GM19025 (cell line): Measurements from ENCODE around the gene LHX3.

ENCODE experiments used
- ATAC-seq: cut with Tn5 transposase; IDR thresholded peaks from one replicate; pipeline ENCODE4 v1.9.1; 2021; ENCODE audit warnings: mild to moderate bottlenecking, low read depth, moderate library complexity; ENCODE audit not compliant: unreplicated experiment

LHX3 gene

GRCh38 chr9:136179761-136180160 lies 25.2 kb downstream of the LHX3 start:
- no peak for ATAC-seq

DNA sequence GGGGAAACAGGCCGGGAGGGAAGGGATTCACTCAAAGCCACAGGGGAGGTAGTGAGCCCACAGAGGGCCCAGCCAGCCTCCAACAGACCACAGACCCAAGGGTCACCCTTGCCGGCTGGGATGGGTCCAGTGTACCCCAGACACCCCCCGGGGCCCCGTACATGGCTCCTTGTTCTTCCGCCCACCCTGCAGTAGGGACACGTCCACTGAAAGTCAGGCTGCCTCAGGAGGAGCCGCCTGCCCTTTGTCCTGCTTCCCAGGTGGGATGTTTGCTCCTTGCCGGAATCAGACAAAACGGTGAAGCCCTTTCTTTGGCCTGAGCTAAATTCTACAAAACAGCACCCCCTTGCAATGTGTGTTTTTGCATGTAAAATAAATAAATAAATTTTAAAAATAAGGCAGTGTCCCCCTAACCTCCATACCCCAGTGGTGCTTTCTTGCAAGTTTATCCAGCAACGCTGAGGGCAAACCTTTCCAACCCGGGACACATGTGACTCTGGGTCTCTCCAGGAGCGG lies 25.8 kb downstream of the LHX3 start:
- no peak for ATAC-seq

DNA sequence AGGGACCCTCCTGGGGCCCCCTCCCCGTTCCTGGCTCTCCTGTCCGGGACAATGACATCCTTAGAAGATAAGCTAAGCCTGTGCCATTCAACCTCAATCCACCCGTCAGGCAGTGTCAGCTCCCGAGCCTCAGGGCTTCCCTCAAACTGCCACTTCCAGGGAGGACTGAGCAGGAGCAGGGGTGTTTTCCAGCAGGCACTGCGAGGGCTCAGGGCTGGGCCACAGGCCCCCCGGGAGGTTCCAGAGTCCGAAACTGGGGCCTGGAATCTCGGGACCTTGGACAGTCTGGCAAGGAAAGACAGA lies 26.2 kb downstream of the LHX3 start:
- ATAC-seq: no peak

DNA sequence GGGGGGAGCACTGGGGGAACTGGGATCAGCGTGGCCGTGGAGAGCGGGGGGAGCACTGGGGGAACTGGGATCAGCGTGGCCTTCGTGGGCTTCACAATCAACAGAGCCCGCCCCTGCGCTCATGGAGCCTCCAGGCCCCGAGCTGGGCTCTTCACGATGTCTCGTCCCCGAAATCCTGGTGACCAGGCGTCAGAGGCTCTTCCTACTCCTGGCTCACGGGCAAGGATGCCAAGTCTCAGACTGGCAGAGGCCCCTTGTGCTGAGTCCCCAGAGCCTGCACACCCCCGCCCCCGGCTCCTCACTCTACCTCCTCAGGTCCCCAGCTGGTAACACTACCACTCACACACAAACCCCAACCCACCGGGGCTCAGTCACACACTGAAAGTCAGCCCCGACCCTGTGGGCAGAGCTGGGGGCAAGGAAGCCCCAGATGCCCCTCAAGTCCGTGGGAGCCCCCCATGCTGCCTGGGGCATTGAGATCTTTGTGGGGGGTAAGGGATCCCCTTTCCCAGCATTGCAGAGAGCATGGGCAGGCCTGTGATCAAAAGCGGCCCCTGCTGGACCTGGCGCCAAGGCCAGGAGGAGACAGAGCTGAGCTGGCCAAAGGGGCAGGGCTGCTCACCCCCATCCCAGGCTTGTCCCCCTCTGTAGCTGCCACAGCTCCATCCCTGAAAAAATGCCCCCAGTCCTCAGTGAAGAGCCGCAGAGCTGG lies 26.7 kb downstream of the LHX3 start:
- ATAC-seq: no peak

DNA sequence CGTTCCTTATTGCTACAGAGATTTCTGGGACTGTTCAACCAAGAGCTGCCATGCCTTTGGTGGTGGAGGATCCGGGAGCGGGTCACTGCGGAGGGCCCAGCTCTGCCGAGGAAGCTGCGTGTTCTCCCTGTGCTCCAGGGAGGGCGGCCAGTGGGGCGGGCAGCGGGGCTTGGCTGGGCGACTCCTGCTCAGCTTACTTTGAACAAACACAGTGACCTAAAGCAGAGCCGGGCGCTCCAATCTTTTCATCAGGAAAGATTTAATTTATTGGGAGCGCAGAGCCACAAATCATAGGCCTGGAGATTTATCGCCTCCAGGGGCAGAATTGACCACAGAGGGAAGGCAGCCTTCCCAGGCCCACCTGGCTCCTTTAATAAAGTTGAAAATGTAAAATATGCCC lies 27.7 kb downstream of the LHX3 start:
- no peak for ATAC-seq

DNA sequence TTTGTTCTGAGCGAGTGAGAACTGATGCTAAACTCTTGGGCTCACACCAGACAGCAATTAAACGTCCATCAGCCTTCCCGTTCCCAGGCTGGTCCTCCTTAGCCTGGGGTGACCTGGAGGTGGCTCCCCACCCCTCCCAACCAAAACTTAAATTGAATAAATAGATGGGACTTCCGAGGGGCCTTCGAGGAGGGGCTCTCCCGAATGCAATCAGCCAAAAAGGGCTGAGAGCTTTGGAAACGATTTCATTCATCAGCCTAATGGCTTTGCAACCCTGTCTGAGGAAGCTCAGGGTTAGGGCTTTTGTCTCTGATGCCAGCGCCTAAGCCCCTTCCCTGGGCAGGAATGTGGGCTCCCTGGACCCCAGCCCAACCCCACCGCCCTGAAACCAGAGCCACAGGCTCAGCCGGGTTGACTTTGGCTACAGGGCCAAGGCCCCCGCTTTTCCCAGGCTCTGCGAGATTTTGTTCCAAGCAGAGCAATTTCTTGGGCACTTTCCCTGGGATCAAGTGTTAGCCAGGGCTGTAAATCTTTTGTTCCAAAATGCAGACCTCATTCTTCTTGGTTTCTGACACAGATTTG lies 29.2 kb downstream of the LHX3 start:
- no peak for ATAC-seq

DNA sequence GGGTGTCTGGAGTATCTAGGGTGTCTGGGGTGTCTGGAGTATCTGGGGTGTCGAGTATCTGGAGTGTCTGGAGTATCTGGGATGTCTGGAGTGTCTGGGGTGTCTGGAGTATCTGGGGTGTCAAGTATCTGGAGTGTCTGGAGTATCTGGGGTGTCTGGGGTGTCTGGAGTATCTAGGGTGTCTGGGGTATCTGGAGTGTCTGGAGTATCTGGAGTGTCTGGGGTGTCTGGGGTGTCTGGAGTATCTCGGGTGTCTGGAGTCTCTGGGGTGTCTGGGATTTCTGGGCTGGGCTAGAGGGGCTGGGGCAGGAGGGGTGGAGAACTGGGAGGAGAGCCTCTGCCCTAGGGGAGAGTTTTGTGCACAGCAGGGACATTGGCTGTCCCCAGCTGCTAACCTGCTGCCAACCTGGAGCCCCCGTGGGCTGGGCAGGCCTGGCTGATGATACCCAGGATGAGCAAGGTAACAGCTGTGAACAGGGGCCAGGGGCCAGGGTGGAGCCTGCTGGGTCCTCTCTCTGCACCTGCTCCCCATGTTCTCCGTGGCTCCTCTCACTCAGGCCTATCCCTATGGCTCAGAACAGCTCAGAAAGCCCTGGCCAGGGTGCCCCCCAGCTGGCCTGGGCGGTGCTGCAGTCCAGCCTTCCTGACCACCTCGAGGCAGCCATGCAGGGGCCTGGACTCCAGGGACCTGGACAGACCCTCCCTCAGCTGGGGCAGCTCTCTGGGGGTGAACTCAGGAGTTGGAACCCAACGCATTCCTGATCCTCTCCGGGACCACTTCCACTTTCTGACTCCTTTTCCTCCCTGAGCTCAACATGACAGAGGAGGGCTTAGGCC lies 29.9 kb downstream of the LHX3 start:
- ATAC-seq: no peak

GRCh38 chr9:136173648-136174290 lies 31.2 kb downstream of the LHX3 start:
- no peak for ATAC-seq

DNA sequence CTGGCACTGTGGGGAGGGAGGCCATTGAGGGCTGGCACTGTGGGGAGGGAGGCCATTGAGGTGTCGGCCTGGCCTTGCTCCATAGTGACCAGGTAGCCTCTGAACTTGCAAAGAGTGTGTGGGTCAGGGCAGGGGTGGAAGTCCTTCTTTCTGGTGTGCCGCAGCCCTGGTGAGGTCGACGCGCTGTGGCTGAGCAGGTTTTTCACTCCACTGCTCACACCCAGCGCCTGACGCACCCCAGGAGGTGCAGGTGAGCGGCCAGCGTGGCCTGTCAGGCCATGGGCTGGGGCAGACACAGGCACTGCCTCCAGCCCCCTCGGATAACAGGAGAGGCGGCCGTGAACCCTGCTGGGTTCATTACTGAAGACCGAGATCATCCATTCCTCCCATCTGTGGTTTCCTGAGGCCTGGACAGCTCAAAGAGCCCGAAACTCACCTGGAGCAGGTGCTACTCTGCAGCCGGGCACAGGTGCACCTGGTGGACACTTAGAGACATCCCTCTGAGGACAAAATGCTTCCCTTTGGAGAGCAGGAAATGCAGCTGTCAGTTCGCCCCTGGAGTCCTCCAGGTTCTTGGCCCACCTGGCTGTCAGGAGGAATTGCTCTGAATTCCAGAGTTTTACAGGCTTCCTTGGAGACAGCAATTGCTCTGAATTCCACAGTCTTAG lies 32.4 kb downstream of the LHX3 start:
- no peak for ATAC-seq

- ATAC-seq: no peak
These were observed 33.0 kb downstream of the LHX3 start for GRCh38 chr9:136171801-136172411.

- no peak for ATAC-seq
These were observed 33.7 kb downstream of the LHX3 start for GRCh38 chr9:136171009-136171800.

DNA sequence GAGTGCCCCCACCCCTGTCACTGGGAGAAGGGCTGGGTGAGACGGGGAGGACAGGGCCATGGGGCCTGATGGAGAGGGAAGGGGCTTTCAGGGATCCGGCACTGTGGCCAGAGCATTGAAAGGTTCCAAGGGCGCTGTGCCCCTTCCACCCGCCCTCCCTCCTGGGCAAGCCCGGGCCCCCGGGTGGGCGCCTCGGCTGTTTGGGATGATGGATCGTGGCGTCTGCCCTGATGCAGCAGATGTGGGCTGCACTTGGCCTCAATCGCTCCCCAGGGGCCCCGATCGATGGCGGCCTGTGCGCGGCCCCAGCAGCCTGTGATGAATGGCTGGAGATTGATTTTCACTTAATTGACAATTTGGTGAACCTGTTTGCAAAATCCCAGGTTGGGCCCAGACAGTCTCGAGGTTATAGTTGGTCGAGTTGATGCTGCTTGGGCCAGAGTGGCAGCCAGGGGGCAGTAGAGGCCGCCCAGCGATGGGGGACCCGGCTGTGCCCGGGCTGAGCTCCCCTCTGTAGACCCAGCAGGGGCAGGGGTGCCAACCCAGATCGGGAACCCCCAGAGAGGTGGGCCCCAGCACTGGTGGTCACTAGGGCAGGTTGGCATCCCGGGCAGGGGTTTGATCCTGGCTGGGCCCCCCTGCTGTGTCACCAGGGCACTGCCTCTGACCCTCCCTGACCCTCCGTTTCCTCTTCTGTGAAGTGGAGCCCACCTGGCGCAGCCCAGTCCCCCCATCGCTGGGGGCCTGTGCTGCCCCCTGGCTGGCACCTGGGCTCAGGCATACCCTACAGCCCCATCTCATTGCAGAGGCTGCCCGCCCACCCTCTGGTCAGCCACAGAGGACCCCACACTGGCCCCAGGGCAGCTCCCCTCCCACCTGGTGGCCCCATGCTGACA lies 34.7 kb downstream of the LHX3 start:
- no peak for ATAC-seq

DNA sequence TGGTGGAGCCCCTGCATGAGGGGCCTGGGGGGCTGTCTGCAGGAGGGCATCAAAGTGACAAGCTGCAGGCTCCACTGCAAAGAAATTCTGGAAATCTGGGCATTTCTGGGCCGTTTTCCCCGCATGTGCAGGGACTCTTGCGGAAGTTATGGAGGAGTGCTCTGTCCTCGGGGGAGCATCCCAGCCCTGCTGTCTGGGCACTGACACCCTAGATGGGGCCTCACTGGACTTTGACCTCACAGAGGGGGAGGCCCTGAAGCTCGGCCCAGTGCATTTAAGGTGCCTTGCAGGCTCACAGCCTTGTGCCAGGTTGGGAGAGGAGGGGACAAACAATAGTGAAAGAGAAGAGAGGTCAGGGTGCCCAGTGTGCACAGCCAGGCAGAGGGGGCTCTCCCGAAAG lies 35.4 kb downstream of the LHX3 start:
- ATAC-seq: no peak

- no peak for ATAC-seq
These were observed 41.6 kb downstream of the LHX3 start for GRCh38 chr9:136163248-136163850.

GRCh38 chr9:136160995-136161610 lies 43.8 kb downstream of the LHX3 start:
- ATAC-seq: no peak

DNA sequence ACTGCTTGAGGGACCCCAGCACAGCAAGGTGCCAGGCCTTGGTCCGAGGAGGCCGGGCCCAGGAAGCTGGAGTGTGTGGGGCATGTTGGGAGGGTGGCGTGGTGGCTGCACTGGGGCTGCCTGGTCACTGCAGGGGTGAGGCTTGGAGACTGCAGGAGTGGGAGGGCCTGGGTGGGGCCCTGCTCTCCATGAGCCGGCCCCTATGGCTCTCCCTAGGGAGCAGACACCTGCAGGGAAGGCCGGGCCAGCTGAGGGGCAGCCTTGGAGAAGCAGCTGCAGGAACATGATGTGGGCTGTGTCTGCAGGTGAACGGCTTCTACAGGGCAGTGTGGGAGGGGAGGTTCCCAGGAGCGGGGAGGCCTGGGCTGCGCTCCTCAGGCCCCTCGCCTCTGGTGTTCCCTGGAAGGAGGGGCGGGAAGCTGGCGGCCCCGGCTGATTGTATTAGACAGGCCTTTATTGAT lies 44.5 kb downstream of the LHX3 start:
- no peak for ATAC-seq

GRCh38 chr9:136159851-136160250 lies 45.1 kb downstream of the LHX3 start:
- ATAC-seq: no peak
